Hematopoietic multipotent progenitor cell treated with erythropoietin and hydrocortisone succinate and interleukin-3 and kit ligand, for 17 days (in vitro differentiated cells): ENCODE measurements around the gene TMEM123.
A peak's percentile ranks its signal among the peaks of the same experiment; 100 is the strongest.
"Not testable (repeated sequence)": the region's sequence is repeated elsewhere in the genome, so short reads cannot be mapped to it uniquely, and the experiment has no call there.

Experiments used
- DNase-seq: peaks from one replicate; pipeline ENCODE4 v3.0.0-alpha.2; 2015; ENCODE audit warnings: low spot score

TMEM123 gene

DNA sequence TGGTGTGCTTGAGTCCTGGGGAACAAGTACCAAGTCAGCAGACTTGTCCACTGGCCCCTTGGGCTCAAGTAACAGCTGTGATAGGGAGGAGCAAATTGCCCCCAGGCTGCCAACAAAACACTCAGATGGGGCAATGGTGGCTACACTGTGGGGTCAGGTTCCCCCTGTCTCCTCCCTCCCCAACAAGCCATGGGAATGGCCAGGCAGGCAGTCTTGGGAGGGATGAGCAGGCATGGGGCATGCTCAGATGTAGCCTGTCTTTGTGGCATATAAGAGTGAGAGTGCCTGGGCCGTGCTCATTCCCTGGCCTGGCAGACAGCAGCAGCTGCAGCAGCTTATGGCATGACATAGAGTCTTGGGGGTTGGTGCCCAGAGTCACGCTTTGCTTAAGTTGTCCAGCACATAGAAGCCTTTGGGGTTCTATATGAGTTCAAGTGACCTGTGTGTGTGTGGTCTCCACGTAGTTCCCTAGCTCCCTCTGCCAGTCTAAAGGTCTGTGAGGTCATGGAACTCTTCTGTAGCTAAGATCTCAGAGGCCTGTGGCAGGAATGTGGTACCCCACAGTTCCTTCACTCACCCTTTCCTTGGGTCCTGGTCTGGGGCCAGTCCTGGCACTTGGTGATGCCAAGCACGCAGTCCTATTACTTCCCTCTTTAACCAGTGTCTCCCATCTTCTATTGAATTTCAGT lies 60.9 kb downstream of the TMEM123 start:
- DNase-seq = no peak

- peak; percentile 81 for DNase-seq
These were observed 61.7 kb downstream of the TMEM123 start for GRCh38 chr11:102390667-102391465.

GRCh38 chr11:102389253-102389652 lies 63.3 kb downstream of the TMEM123 start:
- DNase-seq = no peak

- no peak for DNase-seq
These were observed 65.4 kb downstream of the TMEM123 start for GRCh38 chr11:102387043-102387781.

- DNase-seq = no peak
These were observed 66.3 kb downstream of the TMEM123 start for GRCh38 chr11:102386136-102386734.

- no peak for DNase-seq
These were observed 67.2 kb downstream of the TMEM123 start for GRCh38 chr11:102385085-102386007.

DNA sequence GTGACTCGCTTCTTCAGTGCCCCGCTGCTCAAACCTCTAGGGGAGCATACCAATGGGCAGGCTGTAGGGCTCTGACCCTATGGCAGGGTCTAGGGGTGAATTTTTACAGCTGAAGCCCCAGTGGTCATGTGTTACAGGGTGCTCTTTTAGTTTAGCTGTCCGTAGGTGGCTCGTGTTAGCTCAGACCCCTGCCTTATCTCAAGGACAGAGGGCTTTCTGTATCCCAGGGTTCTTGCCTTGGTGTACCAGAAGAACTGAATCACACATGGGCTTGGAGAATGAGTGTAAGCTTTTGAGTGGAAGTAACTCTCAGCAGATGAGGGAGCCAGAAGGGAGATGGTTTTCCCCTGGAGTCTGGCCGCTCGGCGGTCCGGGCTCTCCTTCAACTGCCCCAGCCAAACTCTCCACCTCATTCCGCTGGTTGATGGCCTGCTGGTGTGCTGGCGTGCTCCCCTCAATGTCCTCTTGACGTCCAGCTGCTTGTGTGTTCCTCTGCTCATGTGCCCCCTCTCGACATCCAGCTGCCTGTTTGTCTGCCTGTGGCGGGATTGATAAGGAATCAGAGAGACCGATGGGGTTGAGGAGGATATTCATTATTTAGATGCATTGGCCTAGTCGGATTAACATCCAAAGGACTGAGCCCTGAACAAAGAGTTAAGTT lies 68.0 kb downstream of the TMEM123 start:
- DNase-seq = no peak

- DNase-seq = no peak
These were observed 68.7 kb downstream of the TMEM123 start for GRCh38 chr11:102383839-102384238.

GRCh38 chr11:102382384-102382783 lies 70.2 kb downstream of the TMEM123 start:
- no peak for DNase-seq

DNA sequence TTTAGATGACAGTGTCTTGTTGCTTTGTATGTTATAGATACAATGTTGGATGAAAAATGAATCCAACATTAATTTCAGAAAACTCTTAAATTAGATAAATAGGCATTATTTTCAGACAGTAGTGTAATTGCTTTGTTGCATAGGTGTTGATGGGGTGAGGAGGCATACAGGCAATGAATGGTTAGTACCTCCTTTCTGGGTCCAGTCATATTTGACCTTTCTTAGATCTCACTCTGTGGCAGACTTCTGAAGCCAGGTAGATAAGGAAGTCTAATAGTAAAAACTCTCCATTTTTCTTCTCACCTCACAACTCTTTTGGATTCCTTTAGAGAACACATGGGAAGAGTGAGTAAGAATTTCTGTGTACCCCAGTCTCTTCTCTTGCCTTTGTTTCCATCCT lies 73.7 kb downstream of the TMEM123 start:
- DNase-seq = no peak

GRCh38 chr11:102377891-102378290 lies 74.7 kb downstream of the TMEM123 start:
- no peak for DNase-seq

- no peak for DNase-seq
These were observed 76.7 kb downstream of the TMEM123 start for GRCh38 chr11:102375720-102376399.

- DNase-seq = not testable (repeated sequence)
These were observed 77.7 kb downstream of the TMEM123 start for GRCh38 chr11:102374633-102375424.

DNA sequence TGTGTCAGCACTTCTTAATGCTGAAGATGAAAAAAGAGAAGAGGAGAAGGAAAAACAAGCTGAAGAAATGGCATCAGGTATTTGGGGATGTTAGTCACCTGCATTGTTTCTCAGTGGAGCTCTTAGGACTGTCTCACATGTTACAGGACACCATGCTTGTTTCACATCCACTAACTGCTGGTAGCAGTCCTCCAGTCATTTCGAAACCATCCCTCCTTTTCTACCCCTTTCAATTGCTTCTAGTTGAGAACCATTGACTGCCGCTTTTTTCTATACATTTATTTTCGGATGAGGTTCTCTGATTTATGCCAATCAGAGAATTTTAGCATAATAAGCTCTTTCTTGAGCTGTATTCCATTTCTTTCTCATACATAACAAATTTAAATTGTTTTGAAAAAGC lies 84.1 kb downstream of the TMEM123 start:
- DNase-seq = no peak

DNA sequence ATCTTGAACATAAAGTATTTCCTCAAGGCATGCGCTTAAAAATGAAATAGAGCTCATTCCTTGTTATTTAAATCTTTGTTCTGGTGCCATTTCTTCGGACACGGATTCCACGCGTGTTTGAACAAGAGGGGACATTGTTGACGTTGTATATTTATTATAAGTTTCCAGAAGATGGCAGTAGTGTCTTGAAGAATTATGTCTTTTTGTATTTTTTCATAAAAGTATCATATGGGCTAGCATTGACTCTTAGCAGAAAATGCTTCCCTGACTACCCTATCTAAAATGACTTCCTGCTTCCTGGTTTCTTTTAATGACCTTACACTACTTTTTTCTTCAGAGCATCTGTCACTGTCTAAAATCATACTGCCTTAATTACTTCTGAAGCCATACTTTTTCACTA lies 85.2 kb downstream of the TMEM123 start:
- no peak for DNase-seq

- no peak for DNase-seq
These were observed 87.6 kb downstream of the TMEM123 start for GRCh38 chr11:102364991-102365390.

GRCh38 chr11:102361086-102362031 lies 91.2 kb downstream of the TMEM123 start:
- no peak for DNase-seq

- DNase-seq = no peak
These were observed 91.9 kb downstream of the TMEM123 start for GRCh38 chr11:102360681-102361080.
